ENCODE measurements around the gene MLST8.

DNA sequence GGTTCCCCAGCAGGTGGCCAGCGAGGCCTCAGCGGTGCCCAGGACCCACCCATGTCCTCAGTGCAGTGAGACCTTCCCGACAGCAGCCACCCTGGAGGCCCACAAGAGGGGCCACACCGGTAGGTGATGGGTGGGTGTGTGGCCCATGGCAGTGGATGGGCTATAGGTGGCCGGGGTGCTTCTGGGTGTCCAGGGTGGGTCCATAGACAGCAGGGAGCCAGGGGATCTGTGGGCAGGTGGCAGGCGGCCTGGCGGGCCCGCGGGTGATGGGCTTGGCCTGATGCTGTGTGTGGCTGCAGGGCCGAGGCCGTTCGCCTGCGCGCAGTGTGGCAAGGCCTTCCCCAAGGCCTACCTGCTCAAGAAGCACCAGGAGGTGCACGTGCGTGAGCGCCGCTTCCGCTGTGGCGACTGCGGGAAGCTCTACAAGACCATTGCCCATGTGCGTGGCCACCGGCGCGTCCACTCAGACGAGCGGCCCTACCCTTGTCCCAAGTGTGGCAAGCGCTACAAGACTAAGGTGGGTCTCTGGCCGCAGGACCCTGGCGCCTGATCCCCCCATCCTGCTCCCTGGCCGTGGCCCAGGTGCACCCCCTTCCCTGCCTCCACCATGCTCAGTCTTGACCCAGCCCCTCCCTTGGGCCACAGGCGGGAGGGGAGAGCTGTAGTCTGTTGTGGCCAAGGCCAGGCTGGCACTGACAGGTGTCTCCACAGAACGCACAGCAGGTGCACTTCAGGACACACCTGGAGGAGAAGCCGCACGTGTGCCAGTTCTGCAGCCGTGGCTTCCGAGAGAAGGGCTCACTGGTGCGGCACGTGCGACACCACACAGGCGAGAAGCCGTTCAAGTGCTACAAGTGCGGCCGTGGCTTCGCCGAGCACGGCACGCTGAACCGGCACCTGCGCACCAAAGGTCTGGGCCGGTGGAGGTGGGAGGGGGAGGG, 28.9 kb downstream of the MLST8 start:
- TF ChIP-seq CTCF (IDR thresholded peaks at IDR 0.05) (no peak), POLR2A (IDR thresholded peaks at IDR 0.05) (no peak)

Data from ovary (tissue), 3 donors.